HG02981 (cell line): ENCODE measurements around the gene MFNG.

Source experiments
- ATAC-seq: cut with Tn5 transposase; IDR thresholded peaks from one replicate; pipeline ENCODE4 v1.9.1; 2021; ENCODE audit warnings: mild to moderate bottlenecking, moderate library complexity; ENCODE audit not compliant: unreplicated experiment

Gene MFNG

GRCh38 chr22:37514526-37515051, 28.4 kb upstream of the MFNG start:
- ATAC-seq = no peak

- no peak for ATAC-seq
Observed at GRCh38 chr22:37511395-37512104, 25.4 kb upstream of the MFNG start.

GRCh38 chr22:37510091-37510490, 23.9 kb upstream of the MFNG start:
- no peak for ATAC-seq

- no peak for ATAC-seq
Observed at GRCh38 chr22:37509059-37509860, 23.1 kb upstream of the MFNG start.

GRCh38 chr22:37508431-37508992, 22.3 kb upstream of the MFNG start:
- ATAC-seq = no peak

- ATAC-seq = no peak
Observed at GRCh38 chr22:37507731-37508130, 21.5 kb upstream of the MFNG start.

GRCh38 chr22:37505989-37506388, 19.8 kb upstream of the MFNG start:
- ATAC-seq = no peak

- ATAC-seq = no peak
Observed at GRCh38 chr22:37505565-37505964, 19.4 kb upstream of the MFNG start.

GRCh38 chr22:37504964-37505363, 18.8 kb upstream of the MFNG start:
- ATAC-seq = no peak

GRCh38 chr22:37503850-37504249, 17.7 kb upstream of the MFNG start:
- no peak for ATAC-seq

GRCh38 chr22:37503183-37503683, 17.0 kb upstream of the MFNG start:
- no peak for ATAC-seq

- no peak for ATAC-seq
Observed at GRCh38 chr22:37502342-37503182, 16.4 kb upstream of the MFNG start.

- no peak for ATAC-seq
Observed at GRCh38 chr22:37501610-37502341, 15.6 kb upstream of the MFNG start.

GRCh38 chr22:37500745-37501609, 14.8 kb upstream of the MFNG start:
- no peak for ATAC-seq

- no peak for ATAC-seq
Observed at GRCh38 chr22:37499789-37500540, 13.8 kb upstream of the MFNG start.

- no peak for ATAC-seq
Observed at GRCh38 chr22:37499027-37499707, 13.0 kb upstream of the MFNG start.

- ATAC-seq = no peak
Observed at GRCh38 chr22:37498289-37498909, 12.2 kb upstream of the MFNG start.
